Vagina (tissue), 2 donors: ENCODE measurements around the gene CCDC85C. TPM values are rescaled to one million over a fixed set of nuclear protein-coding genes. Genes with fewer than 3 reads are reported as not detected.

Experiments used
- DNase-seq, 2 donors: peaks; one replicate each; pipeline ENCODE4 v3.0.0-alpha.2; 2017; ENCODE audit errors: extremely low spot score in 2 of 2
- H3K27ac ChIP-seq: fragments of 200-600 bp; sonication (generic); one replicate; pipeline ENCODE4 v1.5.1; 2019
- H3K27me3 ChIP-seq: fragments of 200-600 bp; sonication (generic); one replicate; pipeline ENCODE4 v1.5.1; 2019
- H3K36me3 ChIP-seq, 2 donors: fragments of 200-600 bp; sonication (generic); one replicate each; pipeline ENCODE4 v1.5.1; 2017 to 2019
- H3K4me1 ChIP-seq: fragments of 200-600 bp; sonication (generic); one replicate; pipeline ENCODE4 v1.5.1; 2019
- H3K4me3 ChIP-seq, 2 donors: fragments of 200-600 bp; sonication (generic); 1 replicate in 1 of 2; 2 replicates in 1 of 2; pipeline ENCODE4 v1.5.1; 2016 to 2019
- H3K9me3 ChIP-seq: fragments of 200-600 bp; sonication (generic); one replicate; pipeline ENCODE4 v1.5.1; 2019
- POLR2A ChIP-seq, 2 donors: fragments of 450-650 bp; IDR thresholded peaks; one replicate each; pipeline ENCODE4 v1.6.1; 2017; ENCODE audit warnings: antibody characterized with exemption in 2 of 2, mild to moderate bottlenecking in 2 of 2, moderate library complexity in 2 of 2
- POLR2AphosphoS5 ChIP-seq, 2 donors: sonication (generic); formaldehyde crosslinking; IDR thresholded peaks; one replicate each; pipeline ENCODE4 v1.9.0; 2017; ENCODE audit warnings: antibody characterized with exemption in 2 of 2, mild to moderate bottlenecking in 2 of 2, low read depth in 1 of 2; ENCODE audit not compliant: insufficient read depth in 1 of 2
- intact Hi-C: fragments of 100-400 bp; cut with DNase I; formaldehyde crosslinking; loops from one replicate; pipeline ENCODE4 v1.15.1; 2023
- total RNA-seq: library from RNA; depleted of rRNA; stranded (reverse); fragments of >200 nt; gene quantifications from one replicate; pipeline ENCODE4 v1.2.3, GENCODE V29; 2016
- TF ChIP-seq, protein P1 (sequence below), 3 experiments: fragments of 450-650 bp in 2 of 3; fragments of 200-600 bp in 1 of 3; sonication (generic) in 1 of 3; IDR thresholded peaks; one replicate each; pipeline ENCODE4 v1.5.1; 2017 to 2019; ENCODE audit warnings: antibody characterized with exemption in 3 of 3, mild to moderate bottlenecking in 2 of 3, moderate library complexity in 2 of 3

Gene CCDC85C
- total RNA-seq: 6.9 TPM

DNA sequence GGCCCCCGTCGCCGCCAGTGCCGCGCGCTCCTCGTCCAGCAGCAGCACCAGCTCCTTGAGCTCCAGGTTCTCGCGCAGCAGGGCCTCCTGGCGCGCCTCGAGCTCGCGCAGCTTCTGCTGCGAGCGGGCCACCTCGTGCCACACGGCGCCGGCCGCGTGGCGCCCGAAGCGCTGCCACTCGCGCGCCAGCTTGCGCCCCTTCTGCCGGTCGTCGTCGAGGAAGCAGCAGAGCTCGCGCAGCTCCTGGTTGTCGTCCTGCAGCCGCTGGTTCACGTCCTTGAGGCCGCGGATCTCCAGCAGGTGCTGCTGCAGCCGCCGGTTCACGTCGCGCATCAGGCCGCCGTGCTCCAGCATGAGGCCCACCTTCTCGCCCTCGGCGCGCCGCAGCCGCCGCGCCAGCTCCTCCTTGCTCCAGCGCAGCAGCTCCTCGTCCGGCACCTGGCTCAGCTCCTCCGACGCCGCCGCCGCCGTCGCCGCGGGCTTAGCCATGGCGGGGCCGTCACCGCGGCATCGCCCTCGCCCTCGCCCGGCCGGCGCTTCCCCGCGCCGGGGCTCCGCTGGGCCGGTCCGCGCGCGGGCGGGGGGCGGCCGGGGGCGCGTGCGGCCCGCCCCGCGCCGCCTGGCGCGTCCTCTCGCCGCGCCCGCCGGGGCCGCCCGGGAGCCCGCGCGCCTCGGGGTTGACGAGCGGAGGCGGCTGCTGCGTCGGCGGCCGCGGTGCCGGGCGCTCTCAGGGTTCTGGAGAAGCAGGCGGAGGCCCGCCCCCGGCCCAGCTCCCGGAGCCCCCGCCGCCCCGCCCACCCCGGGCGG is at the start of gene CCDC85C:
Gene CCDC85C (minus strand): TSS at position 737 of the 807 bp plus-strand sequence. CDS start 248 bp downstream, at position 489.
- Histone ChIP-seq H3K4me3 (peak within 1 kb of the TSS; percentile 83 to 87), H3K9me3 (no peaks in the 10 kb centered on the region), H3K27me3 (no peaks in the 10 kb centered on the region), H3K27ac (peak within 1 kb of the TSS; percentile 89), H3K4me1 (peaks cover 55% of the 10 kb centered on the region), H3K36me3 (no peaks in the 10 kb centered on the region)
- no peak for DNase-seq
- TF ChIP-seq POLR2AphosphoS5 (IDR thresholded peaks at IDR 0.05; ENCODE audit: insufficient read depth in 1 of 2, low read depth in 1 of 2) (no peak), POLR2A (IDR thresholded peaks at IDR 0.05) (peak in 1 of 2 donors; percentile 12)
- TF ChIP-seq, protein P1, sequence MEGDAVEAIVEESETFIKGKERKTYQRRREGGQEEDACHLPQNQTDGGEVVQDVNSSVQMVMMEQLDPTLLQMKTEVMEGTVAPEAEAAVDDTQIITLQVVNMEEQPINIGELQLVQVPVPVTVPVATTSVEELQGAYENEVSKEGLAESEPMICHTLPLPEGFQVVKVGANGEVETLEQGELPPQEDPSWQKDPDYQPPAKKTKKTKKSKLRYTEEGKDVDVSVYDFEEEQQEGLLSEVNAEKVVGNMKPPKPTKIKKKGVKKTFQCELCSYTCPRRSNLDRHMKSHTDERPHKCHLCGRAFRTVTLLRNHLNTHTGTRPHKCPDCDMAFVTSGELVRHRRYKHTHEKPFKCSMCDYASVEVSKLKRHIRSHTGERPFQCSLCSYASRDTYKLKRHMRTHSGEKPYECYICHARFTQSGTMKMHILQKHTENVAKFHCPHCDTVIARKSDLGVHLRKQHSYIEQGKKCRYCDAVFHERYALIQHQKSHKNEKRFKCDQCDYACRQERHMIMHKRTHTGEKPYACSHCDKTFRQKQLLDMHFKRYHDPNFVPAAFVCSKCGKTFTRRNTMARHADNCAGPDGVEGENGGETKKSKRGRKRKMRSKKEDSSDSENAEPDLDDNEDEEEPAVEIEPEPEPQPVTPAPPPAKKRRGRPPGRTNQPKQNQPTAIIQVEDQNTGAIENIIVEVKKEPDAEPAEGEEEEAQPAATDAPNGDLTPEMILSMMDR (IDR thresholded peaks at IDR 0.05): no peak
- intact Hi-C loops: loop anchor here (5.0 kb wide), 1 partner anchor 41 kb away; no protein-coding TSS in a partner anchor

DNA sequence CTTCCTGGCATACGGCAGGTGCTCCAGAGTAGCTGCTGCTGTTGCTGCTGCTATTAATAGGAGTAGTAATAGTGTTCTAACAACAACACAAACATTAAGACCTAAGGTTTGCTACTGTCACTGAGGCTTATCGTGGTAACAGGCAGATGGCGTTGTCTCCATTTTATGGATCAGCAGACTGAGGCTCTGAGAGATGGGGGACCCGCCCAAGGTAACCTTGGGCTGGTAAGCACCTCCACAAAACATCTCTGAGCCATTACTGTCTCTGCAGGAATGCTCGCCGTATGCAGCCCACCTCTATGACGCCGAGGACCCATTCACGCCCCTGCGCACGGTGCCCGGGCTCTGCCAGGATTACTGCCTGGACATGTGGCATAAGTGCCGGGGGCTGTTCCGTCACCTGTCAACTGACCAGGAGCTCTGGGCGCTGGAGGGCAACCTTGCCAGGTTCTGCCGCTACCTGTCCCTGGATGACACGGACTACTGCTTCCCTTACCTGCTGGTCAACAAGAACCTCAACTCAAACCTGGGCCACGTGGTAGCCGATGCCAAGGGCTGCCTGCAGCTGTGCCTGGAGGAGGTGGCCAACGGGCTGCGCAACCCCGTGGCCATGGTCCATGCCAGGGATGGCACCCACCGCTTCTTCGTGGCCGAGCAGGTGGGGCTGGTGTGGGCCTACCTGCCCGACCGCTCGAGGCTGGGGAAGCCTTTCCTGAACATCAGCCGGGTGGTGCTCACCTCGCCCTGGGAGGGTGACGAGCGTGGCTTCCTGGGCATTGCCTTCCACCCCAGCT is 48.1 kb upstream of the CCDC85C start:
- H3K9me3 ChIP-seq: no peaks in the 10 kb centered on the region
- H3K4me1 ChIP-seq: peaks cover 7% of the 10 kb centered on the region
- H3K4me3 ChIP-seq: no peak overlapping the region
- intact Hi-C loops: no loop called here
- TF ChIP-seq, protein P1 (IDR thresholded peaks at IDR 0.05): no peak
- TF ChIP-seq POLR2A (IDR thresholded peaks at IDR 0.05) (no peak), POLR2AphosphoS5 (IDR thresholded peaks at IDR 0.05; ENCODE audit: insufficient read depth in 1 of 2, low read depth in 1 of 2) (no peak)
- H3K27me3 ChIP-seq: no peaks in the 10 kb centered on the region
- no peak for DNase-seq
- H3K27ac ChIP-seq: no peak overlapping the region
- H3K36me3 ChIP-seq: no peaks in the 10 kb centered on the region

DNA sequence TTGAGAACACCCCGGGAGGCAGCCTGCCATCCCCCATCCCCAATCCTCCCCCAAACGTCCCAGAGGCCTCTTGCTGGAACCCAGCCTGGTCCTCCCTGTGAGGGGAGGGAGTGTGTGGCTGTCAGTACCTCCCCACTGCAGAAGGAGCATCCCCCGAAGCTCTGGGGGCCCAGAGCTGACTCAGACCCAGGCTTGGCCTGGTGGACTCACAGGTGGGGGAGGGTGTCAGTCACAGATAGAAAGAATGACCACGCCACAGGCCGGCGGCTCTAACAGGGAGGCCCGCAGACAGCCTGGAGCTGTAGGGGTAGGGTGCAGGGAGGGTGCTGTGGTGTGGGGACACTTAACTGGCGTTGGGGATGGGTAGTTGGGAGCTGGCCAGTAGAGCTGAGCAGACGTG is 46.2 kb upstream of the CCDC85C start:
- intact Hi-C loops: no loop called here
- H3K4me1 ChIP-seq: peaks cover 16% of the 10 kb centered on the region
- no peaks in the 10 kb centered on the region for H3K27me3 ChIP-seq
- no peak for DNase-seq
- H3K9me3 ChIP-seq: no peaks in the 10 kb centered on the region
- no peak overlapping the region for H3K27ac ChIP-seq
- TF ChIP-seq POLR2AphosphoS5 (IDR thresholded peaks at IDR 0.05; ENCODE audit: insufficient read depth in 1 of 2, low read depth in 1 of 2) (no peak), POLR2A (IDR thresholded peaks at IDR 0.05) (no peak)
- TF ChIP-seq, protein P1 (IDR thresholded peaks at IDR 0.05): no peak
- H3K36me3 ChIP-seq: no peaks in the 10 kb centered on the region
- no peak overlapping the region for H3K4me3 ChIP-seq

DNA sequence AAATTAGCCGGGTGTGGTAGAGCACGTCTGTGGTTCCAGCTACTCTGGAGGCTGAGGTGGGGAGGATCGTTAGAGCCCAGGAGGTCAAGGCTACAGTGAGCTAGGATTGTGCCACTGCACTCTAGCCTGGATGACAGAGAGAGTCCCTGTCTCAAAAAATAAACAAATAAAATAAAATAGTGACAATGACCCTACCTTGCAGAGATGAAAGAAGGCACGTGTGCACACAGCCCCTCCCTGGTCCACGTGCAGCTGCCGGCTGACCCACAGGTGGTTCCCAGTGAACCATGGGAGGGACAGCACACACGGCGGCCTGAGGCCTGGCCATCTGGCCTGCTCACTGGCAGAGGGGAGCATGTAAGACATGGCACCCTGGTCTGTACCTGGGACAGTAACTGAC is 45.6 kb upstream of the CCDC85C start:
- Histone ChIP-seq H3K4me1 (peaks cover 20% of the 10 kb centered on the region), H3K4me3 (no peak overlapping the region), H3K36me3 (no peaks in the 10 kb centered on the region), H3K27ac (no peak overlapping the region), H3K9me3 (no peaks in the 10 kb centered on the region), H3K27me3 (no peaks in the 10 kb centered on the region)
- intact Hi-C loops: no loop called here
- no peak for TF ChIP-seq POLR2A (IDR thresholded peaks at IDR 0.05)
- TF ChIP-seq, protein P1 (IDR thresholded peaks at IDR 0.05): no peak
- peak in 1 of 2 donors; percentile 2 for TF ChIP-seq POLR2AphosphoS5 (IDR thresholded peaks at IDR 0.05; ENCODE audit: insufficient read depth in 1 of 2, low read depth in 1 of 2)
- DNase-seq: no peak
